ENCODE data around the gene TBC1D1. TPM values are rescaled to one million over a fixed set of nuclear protein-coding genes. Genes with fewer than 3 reads are reported as not detected.

The TBC1D1 gene
- total and polyA plus RNA-seq, 2 of the 8 experiments (the other 6 are each of a cell fraction or from before 2014, with no cell fraction given), result 96.9 to 162 TPM

DNA sequence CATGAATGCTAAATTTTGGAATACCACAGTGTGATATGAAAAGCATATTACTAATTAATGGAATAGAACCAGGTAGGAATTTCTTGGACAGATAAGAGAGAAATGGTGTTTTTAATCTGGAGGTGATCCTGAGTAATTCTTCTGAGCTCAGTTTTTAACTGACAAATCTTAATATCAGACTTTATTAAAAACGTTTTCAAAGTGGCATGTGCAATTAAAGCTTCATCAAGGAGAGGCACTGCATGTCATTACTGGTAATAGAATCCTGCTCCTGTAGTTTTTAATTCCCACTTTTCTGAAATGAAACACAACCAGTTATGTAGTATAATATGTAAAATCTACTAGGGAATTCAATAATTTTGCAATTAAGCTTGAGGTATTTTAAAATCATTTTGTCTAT is 62.3 kb downstream of the TBC1D1 start:
- Histone ChIP-seq H3K79me2 (ENCODE audit: control insufficient read depth in 1 of 2, insufficient read depth in 2 of 2, low read length in 2 of 2) (no peaks in the 10 kb centered on the region), H2AFZ (ENCODE audit: low read length) (no peak overlapping the region), H3K9me3 (ENCODE audit: insufficient read depth in 2 of 2, low read depth in 1 of 2, low read length in 1 of 2) (no peaks in the 10 kb centered on the region), H3K18ac (ENCODE audit: extremely low read depth, low read length) (no peak overlapping the region), H4K20me1 (replicated peaks in 1 of 2; ENCODE audit: control insufficient read depth in 1 of 2, insufficient read depth in 2 of 2, low read length in 2 of 2) (no peaks in the 10 kb centered on the region), H2BK120ac (replicated peaks; ENCODE audit: low read depth, low read length) (no peak overlapping the region), H3K14ac (ENCODE audit: insufficient read length) (no peak overlapping the region), H3K56ac (replicated peaks; ENCODE audit: insufficient read length, low read depth, low read length) (no peak overlapping the region), H2BK20ac (ENCODE audit: low read length) (no peak overlapping the region), H3K4me1 (replicated peaks in 1 of 4; ENCODE audit: control insufficient read depth in 3 of 4, insufficient read depth in 4 of 4, low read length in 3 of 4) (no peaks in the 10 kb centered on the region), H3K27ac (ENCODE audit: low read depth, low read length) (no peak overlapping the region), H2BK15ac (ENCODE audit: low read length) (no peak overlapping the region), H4K91ac (replicated peaks; ENCODE audit: insufficient read length, low read length) (no peak overlapping the region), H4K8ac (ENCODE audit: extremely low read depth, insufficient read depth, low read length) (no peak overlapping the region), H3K4ac (replicated peaks; ENCODE audit: insufficient read length, low read depth, low read length) (no peak overlapping the region), H3K23me2 (ENCODE audit: low read depth, low read length) (no peaks in the 10 kb centered on the region), H3K9ac (replicated peaks in 1 of 4; ENCODE audit: extremely low read depth in 1 of 4, low read depth in 3 of 4, low read length in 3 of 4) (no peak overlapping the region), H3K79me1 (ENCODE audit: low read depth, low read length) (no peaks in the 10 kb centered on the region), H3K4me2 (ENCODE audit: insufficient read depth in 1 of 2, low read depth in 2 of 2, low read length in 2 of 2) (no peak overlapping the region), H3K27me3 (replicated peaks in 1 of 4; ENCODE audit: control insufficient read depth in 3 of 4, extremely low read depth in 1 of 4, insufficient read depth in 3 of 4, low read length in 3 of 4) (no peaks in the 10 kb centered on the region), H2BK5ac (ENCODE audit: low read depth, low read length) (no peak overlapping the region), H2AK5ac (ENCODE audit: low read depth, low read length) (no peak overlapping the region), H2BK12ac (ENCODE audit: low read depth, low read length) (no peak overlapping the region), H3K4me3 (ENCODE audit: extremely low read depth in 1 of 4, insufficient read depth in 2 of 4, low read depth in 3 of 4, low read length in 4 of 4) (no peak overlapping the region), H3K36me3 (ENCODE audit: control insufficient read depth in 2 of 4, insufficient read depth in 4 of 4, low read length in 3 of 4) (no peaks in the 10 kb centered on the region), H3K23ac (ENCODE audit: insufficient read length) (no peak overlapping the region), H4K5ac (ENCODE audit: insufficient read length, low read depth, low read length) (no peak overlapping the region)
- CTCF ChIA-PET (ENCODE audit: partially characterized antibody), result no interaction called here
- 75% methylated on average over 1 of the region's 1 CpG; no CpG with 5 or more reads in 1 of the 2 experiments for WGBS, 2 experiments (ENCODE audit: extremely low coverage in 1 of 2, insufficient coverage in 1 of 2, insufficient read length in 1 of 2, insufficient replicate concordance in 2 of 2, low coverage in 1 of 2, low lambda C conversion rate in 2 of 2, missing lambda C conversion rate in 1 of 2)
- DNase-seq (ENCODE audit: low read depth in 1 of 2, low spot score in 2 of 2), result no peak
- FAIRE-seq, result no peak
- no peak for TF ChIP-seq SRF (IDR thresholded peaks at IDR 0.05; ENCODE audit: low read depth, low read length)
- POLR2A ChIA-PET (ENCODE audit: partially characterized antibody), result no interaction called here
